ENCODE results near the gene RASIP1.

- TF ChIP-seq CTCF (IDR thresholded peaks at IDR 0.05), result no peak
- no peak for TF ChIP-seq HOXA7 (CRISPR knock-in tag; IDR thresholded peaks at IDR 0.05)
Observed at GRCh38 chr19:48772503-48772953, 32.1 kb upstream of the RASIP1 start.
